RPMI8226 (cell line): ENCODE measurements around the gene TMEM176B.

Experiments used
- DNase-seq: peaks from one replicate; pipeline ENCODE4 v3.0.0-alpha.2; 2015

TMEM176B gene

DNA sequence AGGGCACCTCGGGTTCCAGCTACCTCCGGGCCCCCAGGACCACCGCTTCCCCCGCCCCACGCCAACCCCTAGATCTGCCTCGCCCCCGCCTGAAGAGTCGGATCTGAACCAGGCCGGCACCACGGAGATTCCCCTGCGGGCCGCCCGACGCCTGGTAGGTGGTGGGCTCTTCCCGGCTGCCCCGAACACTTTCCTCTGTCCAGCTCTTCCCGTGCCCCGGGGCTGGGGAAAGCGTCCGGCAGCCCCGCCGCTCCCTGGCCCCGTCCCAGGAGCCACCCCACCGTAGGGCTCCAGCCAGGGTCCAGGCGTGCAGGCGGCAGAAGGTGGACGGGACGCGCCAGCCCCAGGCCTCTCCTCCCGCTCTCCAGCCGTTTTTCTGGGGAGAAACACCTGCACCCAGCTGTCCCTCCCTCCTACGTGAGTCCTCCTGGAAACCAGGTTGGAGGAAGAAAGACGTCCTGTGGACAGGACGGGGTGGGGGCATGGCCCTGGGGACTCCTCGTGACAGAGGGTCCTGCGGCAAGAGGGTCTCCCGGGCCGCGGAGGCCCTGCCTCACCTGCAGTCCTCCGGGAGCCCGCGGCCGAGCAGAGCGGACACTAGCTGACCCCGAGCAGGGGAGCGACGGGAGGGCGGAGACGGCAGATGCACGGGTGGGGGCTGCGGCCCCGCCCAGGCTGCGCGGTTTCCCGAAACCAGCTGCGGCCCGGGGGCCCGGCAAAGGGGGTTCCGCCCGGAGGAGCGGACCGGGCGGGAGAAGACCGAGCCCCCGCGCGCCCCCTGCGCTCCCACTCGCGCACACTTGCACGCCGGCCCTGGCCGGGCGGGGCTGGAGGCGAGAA, at the start of gene TMEM176B:
TMEM176B (minus strand) TSS at position 624 of the 840 bp plus-strand sequence. CDS start 3,795 bp downstream, outside the sequence.
- no peak for DNase-seq

DNA sequence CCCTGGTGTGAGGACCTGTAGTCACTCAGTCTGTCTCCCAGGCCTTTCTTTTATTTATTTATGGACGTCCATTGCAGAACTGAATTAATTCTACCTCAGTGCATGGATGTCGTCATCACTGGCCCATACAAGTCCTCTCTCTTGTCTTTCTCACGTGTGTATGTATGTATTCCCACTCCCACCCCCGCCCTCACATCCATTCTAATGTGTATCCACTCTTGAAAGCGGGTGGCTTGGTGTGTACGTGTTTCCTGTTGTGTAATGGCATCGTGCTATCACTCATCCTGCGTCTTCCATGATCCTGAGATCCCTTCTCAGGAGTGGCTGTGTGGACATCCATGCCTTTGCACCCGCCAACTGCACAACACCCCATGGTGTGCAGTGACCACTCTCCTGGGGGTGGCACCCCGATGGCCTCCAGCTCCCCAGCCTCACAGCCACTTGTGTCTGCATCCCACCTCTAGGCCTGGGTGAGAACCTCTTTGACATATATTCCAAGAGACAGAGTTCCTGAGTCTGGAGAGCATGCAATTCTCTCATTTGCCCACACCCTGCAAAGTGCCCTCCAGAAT, 49.1 kb upstream of the TMEM176B start:
- DNase-seq, result no peak

DNA sequence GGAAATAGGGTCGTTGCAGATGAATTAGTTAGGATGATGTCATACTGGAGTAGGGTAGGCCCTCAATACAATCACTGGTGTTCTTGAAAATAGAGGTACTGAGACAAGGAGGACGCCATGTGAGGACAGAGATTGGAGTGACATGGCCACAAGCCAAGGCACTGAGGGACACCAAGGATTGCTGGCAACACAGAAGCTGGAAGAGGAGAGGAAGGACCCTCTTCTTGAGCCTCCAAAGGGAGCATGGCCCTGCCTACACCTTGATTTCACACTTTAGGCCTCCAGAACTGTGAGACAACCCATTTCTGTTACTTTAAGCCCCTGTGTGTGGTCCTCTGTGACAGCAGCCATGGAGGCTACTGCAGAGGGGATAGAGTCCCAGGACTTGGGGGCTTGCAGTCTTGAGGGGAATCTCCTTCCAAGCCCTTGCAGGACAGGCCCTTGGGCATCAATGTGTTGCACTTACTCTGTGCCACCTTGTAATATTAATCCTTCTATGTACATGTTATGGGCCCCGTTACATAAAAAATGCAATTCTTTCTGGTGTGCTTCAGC, 48.5 kb upstream of the TMEM176B start:
- DNase-seq, result no peak

DNA sequence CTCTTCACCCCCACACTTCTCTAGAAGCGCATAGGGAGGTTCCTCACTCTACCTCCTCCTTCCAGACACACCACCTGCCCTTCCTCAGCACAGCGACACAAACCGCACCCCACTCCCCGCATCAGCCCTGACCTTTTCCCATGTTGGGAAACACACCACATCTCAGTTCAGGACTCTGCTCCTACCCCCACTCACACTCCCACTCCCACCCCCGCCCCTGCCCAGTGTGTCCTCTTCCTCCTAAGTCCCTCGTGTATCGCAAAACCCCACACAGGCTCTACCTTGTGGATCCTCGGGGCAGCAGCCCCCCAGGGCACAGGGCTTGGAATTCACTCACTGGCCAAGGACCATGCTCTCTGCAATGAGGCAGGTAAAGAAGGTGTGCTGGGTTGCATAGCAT, 47.9 kb upstream of the TMEM176B start:
- no peak for DNase-seq

- no peak for DNase-seq
These were observed 47.4 kb upstream of the TMEM176B start for GRCh38 chr7:150847536-150847935.

GRCh38 chr7:150846291-150847115, 46.3 kb upstream of the TMEM176B start:
- DNase-seq, result no peak

GRCh38 chr7:150845421-150845861, 45.3 kb upstream of the TMEM176B start:
- DNase-seq, result no peak

- DNase-seq, result no peak
These were observed 42.6 kb upstream of the TMEM176B start for GRCh38 chr7:150842716-150843115.

DNA sequence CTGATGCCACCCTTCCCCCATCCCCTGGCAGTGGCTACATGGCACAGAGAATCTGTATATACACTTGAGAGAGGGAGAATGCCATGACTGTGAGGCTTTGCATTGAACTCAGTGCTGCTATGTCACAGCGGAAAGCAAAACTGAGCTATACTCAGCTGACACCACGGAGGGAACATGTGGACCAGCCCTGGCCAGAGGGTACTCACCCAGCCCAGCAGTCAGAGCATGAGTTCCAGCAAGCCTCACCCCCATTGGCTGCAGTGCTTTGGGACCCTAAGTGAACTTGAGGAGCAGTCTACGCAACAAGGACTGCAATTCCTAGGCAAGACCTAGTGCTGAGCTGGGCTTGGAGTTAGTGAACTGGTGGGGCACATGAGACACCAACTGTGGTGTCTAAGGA, 41.9 kb upstream of the TMEM176B start:
- DNase-seq, result no peak

DNA sequence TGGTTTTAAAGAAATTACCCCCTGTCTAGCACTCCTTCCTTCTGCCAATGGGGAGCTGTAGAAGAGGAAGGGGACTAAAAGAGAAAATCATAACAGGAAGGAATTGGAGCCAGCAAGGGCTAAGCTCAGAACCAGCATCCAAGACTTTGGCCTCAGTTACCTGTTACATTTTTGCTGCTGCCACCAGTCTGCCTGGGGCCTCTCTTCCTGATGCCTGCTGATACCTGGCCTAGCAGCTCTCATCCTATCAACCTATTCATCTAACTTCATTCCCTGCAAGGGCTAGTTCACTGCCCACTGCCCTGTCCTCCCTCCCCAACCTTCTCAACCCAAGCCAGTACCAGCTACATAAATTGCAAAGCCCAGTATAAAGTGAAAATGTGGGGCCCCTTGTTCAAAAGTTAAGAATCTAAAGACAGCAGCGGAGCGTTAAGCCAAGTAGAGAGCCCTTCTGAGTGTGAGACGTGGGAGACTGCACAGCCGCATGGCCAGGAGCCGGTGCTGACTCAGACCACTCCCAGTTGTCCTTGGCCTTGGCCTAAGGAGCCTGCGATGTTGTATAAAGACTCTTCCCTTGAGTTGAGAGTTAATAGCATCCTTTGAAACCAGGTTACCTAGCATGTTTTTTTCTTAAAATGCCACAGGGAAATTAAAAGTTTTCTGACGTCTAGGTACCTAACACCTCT, 38.9 kb upstream of the TMEM176B start:
- DNase-seq, result no peak

DNA sequence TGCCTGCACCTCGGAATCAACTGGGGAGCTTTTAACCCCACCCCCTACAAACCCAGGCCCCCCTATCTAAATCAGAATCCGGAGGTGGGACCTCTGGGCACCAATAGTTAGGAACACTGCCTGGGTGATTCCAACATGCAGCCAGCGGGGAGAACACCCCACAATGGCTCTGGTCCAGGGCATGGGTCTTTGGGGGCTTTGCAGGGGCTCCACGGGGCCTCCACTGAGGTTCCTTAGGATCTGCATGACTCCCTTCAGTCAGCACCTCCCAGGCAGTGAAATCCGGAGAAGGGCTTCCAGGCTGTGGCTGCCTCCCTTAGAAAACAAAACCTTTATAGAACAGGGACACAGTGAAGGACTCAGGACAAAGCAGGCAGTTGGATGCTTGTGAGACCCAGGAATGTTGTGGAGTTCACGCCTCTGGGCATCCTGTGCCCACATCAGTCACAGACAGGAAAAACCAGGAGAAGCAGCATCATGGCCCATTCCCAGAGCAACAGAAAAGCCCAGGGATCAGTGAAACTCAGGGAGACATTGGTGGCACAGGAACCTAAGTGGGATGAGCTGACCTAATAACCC, 35.6 kb upstream of the TMEM176B start:
- DNase-seq, result no peak

DNA sequence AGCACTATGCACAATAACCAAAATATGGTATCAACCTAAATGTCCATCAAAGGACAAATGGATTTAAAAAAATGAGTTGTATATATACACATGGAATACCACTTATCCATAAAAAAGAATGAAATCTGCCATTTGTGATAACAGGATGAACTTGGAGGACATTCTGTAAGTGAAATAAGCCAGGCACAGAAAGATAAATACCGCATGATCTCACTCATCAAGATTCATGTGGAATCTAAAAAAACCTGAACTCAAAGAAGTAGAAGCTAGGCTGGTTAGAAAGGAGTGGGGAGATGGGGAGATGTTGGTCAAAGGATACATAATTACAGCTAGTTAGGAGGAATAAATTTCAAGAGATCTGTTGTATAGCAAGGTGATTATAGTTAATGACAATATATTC, 34.9 kb upstream of the TMEM176B start:
- DNase-seq, result no peak

- no peak for DNase-seq
These were observed 31.7 kb upstream of the TMEM176B start for GRCh38 chr7:150831851-150832250.

- no peak for DNase-seq
These were observed 30.8 kb upstream of the TMEM176B start for GRCh38 chr7:150830937-150831336.

DNA sequence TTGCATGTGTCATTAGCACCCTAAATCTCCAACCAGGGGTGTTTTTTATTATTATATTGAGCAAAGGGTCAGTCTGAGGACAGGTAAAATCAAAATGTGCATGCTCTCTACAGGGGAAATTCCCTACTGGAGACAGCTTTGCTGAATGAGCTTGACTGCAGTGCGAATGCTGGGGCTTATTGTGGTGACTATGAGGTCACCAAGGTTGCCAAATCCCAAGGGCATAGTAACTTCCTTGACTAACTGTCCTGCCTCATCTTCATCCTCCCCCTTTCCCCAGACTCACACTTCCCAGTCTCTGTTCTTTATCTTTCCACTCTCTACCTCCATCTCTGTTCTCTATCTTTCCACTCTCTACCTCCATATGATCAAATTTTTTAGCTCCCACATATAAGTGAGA, 29.3 kb upstream of the TMEM176B start:
- DNase-seq, result no peak

DNA sequence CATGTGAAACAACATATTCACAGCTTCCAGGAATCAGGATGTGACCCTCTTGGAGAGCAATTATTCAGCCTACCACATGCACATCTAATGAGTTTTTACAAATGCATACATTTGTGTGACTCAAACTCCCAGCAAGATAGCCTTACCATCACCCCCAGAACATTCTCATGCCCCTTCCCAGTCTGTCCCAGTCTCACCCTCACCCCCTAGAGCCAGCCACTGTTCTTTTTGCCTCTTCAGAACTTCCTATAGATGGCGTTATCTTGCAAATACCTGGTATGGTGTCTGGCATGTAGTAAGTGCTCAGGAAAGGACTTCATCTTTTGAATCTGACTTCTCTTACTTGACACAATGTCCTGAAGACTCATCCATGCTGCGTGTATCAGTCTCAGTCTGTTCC, 28.2 kb upstream of the TMEM176B start:
- no peak for DNase-seq

GRCh38 chr7:150826061-150826849, 26.1 kb upstream of the TMEM176B start:
- no peak for DNase-seq

DNA sequence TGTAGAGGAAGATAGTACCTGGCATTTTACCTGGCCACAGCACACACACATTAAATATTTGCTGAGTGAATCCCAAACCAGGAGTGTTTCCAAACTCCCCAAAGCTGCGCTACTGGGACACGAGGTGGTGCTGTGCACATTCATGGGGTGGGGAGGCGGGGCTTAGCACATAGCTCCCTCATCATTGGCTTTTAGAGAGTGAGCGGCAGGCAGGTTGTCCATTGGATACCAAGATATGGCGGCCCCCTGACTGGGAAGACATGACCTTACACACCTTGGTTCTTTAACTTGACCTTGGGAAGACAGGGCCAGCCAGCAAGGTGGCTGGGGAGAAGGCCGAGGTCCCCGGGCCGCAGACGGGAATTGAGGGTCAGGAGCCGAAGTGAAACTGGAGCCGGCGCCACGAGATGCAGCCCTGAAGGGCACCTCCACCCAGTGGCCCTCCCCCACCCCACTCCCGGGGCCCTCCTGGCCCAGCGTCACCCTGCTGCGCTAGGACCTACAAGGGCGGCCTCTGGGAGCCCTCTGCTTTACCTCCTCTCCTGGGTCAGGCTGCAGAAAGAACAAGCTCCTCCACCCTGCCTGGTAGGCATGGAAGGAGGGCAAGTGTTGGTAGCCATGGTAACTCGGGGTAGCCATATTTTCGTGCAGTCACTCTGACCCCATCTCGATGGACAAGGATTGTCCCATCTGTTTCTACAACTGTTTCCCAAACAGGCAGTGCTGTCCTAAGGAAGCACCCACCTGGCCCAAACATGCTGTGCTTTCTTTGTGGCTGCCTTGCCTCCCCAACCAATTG, 24.4 kb upstream of the TMEM176B start:
- peak; percentile 58 for DNase-seq

- DNase-seq, result no peak
These were observed 23.4 kb upstream of the TMEM176B start for GRCh38 chr7:150823484-150824126.

DNA sequence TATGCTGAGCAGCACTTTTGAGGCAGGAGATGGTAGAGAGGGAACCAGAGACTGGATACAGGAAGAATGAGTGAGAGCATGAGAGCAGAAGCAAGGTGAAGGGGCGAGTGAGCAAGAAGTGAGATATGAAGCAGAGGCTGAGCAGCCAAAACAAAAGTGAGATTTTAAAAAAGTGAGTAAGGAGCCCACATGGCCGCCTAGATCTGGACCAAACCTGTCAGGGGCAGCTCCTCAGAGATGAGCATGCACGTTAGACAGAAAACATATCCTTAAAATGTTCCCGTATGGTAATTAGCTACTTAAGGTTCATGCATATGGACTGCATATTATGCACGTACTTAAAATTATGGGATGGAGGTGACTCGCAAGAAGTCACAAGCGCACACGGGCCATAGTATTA, 22.9 kb upstream of the TMEM176B start:
- DNase-seq, result no peak
